Spleen (tissue), 11 donors: ENCODE data around the gene CIDEC. TPM values are rescaled to one million over a fixed set of nuclear protein-coding genes. Genes with fewer than 3 reads are reported as not detected.
"Not testable (repeated sequence)": the region's sequence is repeated elsewhere in the genome, so short reads cannot be mapped to it uniquely, and the experiment has no call there.

ENCODE experiments used
- DNase-seq: peaks from one replicate; pipeline ENCODE4 v3.0.0-alpha.2; 2020
- H3K27ac ChIP-seq, 8 donors: fragments of 200-600 bp; sonication (generic) in 7 of 8; 1 replicate in 4 of 8; 2 replicates in 4 of 8; pipeline versions ENCODE4 v1.5.0 to v1.8.0; 2016 to 2021; ENCODE audit warnings: inconsistent platforms in 4 of 8, mild to moderate bottlenecking in 4 of 8, moderate library complexity in 1 of 8
- H3K27me3 ChIP-seq, 7 donors: fragments of 200-600 bp; sonication (generic) in 6 of 7; replicated peaks in 1 of 7; 1 replicate in 4 of 7; 2 replicates in 3 of 7; pipeline versions ENCODE4 v1.5.0 to v1.8.0; 2016 to 2021; ENCODE audit warnings: inconsistent platforms in 3 of 7, mild to moderate bottlenecking in 1 of 7
- H3K36me3 ChIP-seq, 6 donors: fragments of 200-600 bp; sonication (generic) in 5 of 6; 1 replicate in 4 of 6; 2 replicates in 2 of 6; pipeline versions ENCODE4 v1.5.0 to v1.8.0; 2016 to 2021; ENCODE audit warnings: inconsistent platforms in 2 of 6
- H3K4me1 ChIP-seq, 6 donors: fragments of 200-600 bp; sonication (generic) in 5 of 6; 1 replicate in 3 of 6; 2 replicates in 3 of 6; pipeline versions ENCODE4 v1.5.0 to v1.8.0; 2016 to 2021; ENCODE audit warnings: inconsistent platforms in 3 of 6
- H3K4me3 ChIP-seq, 8 donors: fragments of 200-600 bp; sonication (generic) in 7 of 8; 1 replicate in 4 of 8; 2 replicates in 4 of 8; pipeline versions ENCODE4 v1.5.0 to v1.8.0; 2016 to 2021; ENCODE audit warnings: inconsistent platforms in 4 of 8, mild to moderate bottlenecking in 4 of 8, moderate library complexity in 2 of 8
- H3K9me3 ChIP-seq, 8 donors: fragments of 200-600 bp; sonication (generic) in 7 of 8; 1 replicate in 4 of 8; 2 replicates in 4 of 8; pipeline versions ENCODE4 v1.5.0 to v1.8.0; 2016 to 2021; ENCODE audit warnings: inconsistent platforms in 4 of 8
- CTCF ChIP-seq, 11 experiments: fragments of 200-600 bp in 7 of 11; fragments of 450-650 bp in 4 of 11; sonication (generic) in 4 of 11; IDR thresholded peaks in 8 of 11; conservative IDR thresholded peaks in 3 of 11; 1 replicate in 7 of 11; 2 replicates in 4 of 11; pipeline versions ENCODE4 v1.4.0 to v1.8.0; 2016 to 2021; ENCODE audit warnings: antibody characterized with exemption in 11 of 11, inconsistent platforms in 4 of 11, mild to moderate bottlenecking in 1 of 11
- POLR2A ChIP-seq, 3 donors: fragments of 450-650 bp; IDR thresholded peaks; one replicate each; pipeline ENCODE4 v1.5.1; 2017; ENCODE audit warnings: antibody characterized with exemption in 3 of 3, mild to moderate bottlenecking in 1 of 3
- POLR2AphosphoS5 ChIP-seq, 3 donors: sonication (generic); formaldehyde crosslinking; IDR thresholded peaks; one replicate each; pipeline ENCODE4 v1.5.1; 2017; ENCODE audit warnings: antibody characterized with exemption in 3 of 3
- WGBS, 5 donors: extraction: QIAGEN DNeasy Blood & Tissue Kit in 3 of 5; methylation state at CpG; one replicate each; pipeline versions ENCODE4 v1.1.5 to v1.1.7; 2013 to 2018; 5-methylcytosine and 5-hydroxymethylcytosine counted together
- intact Hi-C: fragments of 100-400 bp; cut with DNase I; formaldehyde crosslinking; loops from one replicate; pipeline ENCODE4 v1.15.0; 2023; ENCODE audit warnings: low total_unique reads
- polyA plus RNA-seq, 3 donors: library from polyadenylated mRNA; stranded (reverse); fragments of 200-250 nt; gene quantifications; one replicate each; pipeline ENCODE4 v1.2.1, GENCODE V29; 2013
- total RNA-seq, 7 donors: library from RNA; depleted of rRNA in 3 of 7; stranded (reverse); fragments of >200 nt in 3 of 7; fragmentation: NEBNext Ultra II Directional in 4 of 7; extraction: Animal tissue kit (Norgen Biotek cat#: 25700) in 4 of 7; gene quantifications; one replicate each; pipeline versions ENCODE4 v1.1.0 to v1.2.1, GENCODE V29; 2016 to 2021
- donor health status: healthy with polysubstance abuse.
- donor health status: DM: no; HTN: no; CAD: no; lungs with moderate emphysema.
- donor health status: DM: no; HTN: no; CAD: no.
- donor health status: Bipolar disorder and iron deficiency.
- donor health status: healthy.
- donor health status: DM: no; HTN: no; CAD: no.
- donor health status: DM: yes; HTN: yes; CAD: no.

Gene CIDEC
- total and polyA plus RNA-seq, 10 donors = 0.13 to 0.24 TPM; not detected in 8

- DNase-seq = peak; percentile 64
- H3K4me3 ChIP-seq = no peak overlapping the region
Measured at GRCh38 chr3:9901967-9902366, 21.9 kb upstream of the CIDEC start.

DNA sequence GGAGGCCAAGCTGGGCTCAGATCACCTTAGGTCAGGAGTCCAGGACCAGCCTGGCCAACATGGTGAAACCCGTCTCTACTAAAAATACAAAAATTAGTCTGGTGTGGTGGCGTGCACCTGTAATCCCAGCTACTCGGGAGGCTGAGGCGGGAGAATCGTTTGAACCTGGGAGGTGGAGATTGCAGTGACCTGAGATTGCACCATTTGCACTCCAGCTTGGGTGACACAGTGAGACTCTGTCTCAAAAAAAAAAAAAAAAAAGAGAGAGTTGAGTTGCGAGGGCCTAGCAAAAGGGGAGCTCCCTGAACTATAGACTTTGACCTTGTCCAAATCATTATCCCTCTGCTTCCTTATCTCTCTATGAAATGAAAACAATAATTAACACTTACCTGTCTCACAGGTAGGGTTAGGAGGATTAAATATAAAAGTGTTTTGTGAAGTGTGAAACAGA is 20.9 kb upstream of the CIDEC start:
- intact Hi-C loops, H3K36me3 ChIP-seq, H3K4me3 ChIP-seq, H3K27me3 ChIP-seq, DNase-seq, H3K9me3 ChIP-seq, H3K27ac ChIP-seq: not testable (repeated sequence)
- peaks cover 0 to 30% (median 17%) of the 10 kb centered on the region in 6 donors for H3K4me1 ChIP-seq
- WGBS, 5 donors = 90 to 96% (median 93%) methylated on average over 6 of the region's 6 CpGs

More at GRCh38 chr3:9901967-9902366, 21.9 kb upstream of the CIDEC start:
- no peaks in the 10 kb centered on the region for H3K27me3 ChIP-seq
- TF ChIP-seq POLR2A (IDR thresholded peaks at IDR 0.05) (no peak), POLR2AphosphoS5 (IDR thresholded peaks at IDR 0.05) (no peak), CTCF (IDR thresholded peaks at IDR 0.05 in 8 of 11, conservative IDR thresholded peaks at IDR 0.05 in 3 of 11) (no peak)
- WGBS, 5 donors = 12 to 23% (median 20%) methylated on average over 5 of the region's 5 CpGs
- H3K27ac ChIP-seq = peak overlapping the region in 4 of 8 donors; percentile 36 to 61 (median 39)
- H3K9me3 ChIP-seq = no peaks in the 10 kb centered on the region
- intact Hi-C loops = no loop called here
- no peaks in the 10 kb centered on the region for H3K36me3 ChIP-seq
- H3K4me1 ChIP-seq = peaks cover 0 to 28% (median 17%) of the 10 kb centered on the region in 6 donors

DNA sequence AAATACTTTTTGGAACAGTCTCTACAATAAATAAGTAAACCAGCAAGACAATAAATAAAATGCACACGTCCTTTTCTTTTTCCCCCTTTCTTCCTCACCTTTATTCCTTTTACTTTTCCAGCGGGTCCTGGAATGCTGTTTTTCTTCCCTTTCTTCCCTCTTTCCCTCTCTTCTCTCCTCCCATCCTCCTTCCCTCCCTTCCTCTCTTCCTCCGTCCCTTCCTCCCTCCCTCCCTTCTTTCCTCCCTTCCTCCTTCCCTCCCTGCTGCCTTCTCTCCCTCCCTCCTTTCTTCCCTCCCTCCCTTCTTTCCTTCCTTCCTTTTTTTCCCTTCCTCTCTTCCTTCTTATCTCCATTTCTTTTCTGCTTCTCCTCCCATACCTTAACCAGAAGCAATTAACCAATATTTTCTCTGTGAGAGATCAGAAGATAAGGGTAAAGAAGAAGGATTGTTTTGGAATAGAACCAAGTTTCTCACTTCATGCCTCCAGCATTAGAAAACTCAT is 19.3 kb upstream of the CIDEC start:
- Histone ChIP-seq H3K4me3 (no peak overlapping the region), H3K27ac (no peak overlapping the region), H3K27me3 (no peaks in the 10 kb centered on the region), H3K36me3 (peaks cover 0 to 7% (median 2%) of the 10 kb centered on the region in 6 donors), H3K4me1 (peaks cover 0 to 42% (median 20%) of the 10 kb centered on the region in 6 donors), H3K9me3 (no peaks in the 10 kb centered on the region)
- no peak for DNase-seq
- no peak for TF ChIP-seq POLR2A (IDR thresholded peaks at IDR 0.05)
- TF ChIP-seq POLR2AphosphoS5 (IDR thresholded peaks at IDR 0.05) = no peak
- no peak for TF ChIP-seq CTCF (IDR thresholded peaks at IDR 0.05 in 8 of 11, conservative IDR thresholded peaks at IDR 0.05 in 3 of 11)
- intact Hi-C loops = no loop called here
- 60 to 75% (median 70%) methylated on average over 3 of the region's 3 CpGs for WGBS, 5 donors

DNA sequence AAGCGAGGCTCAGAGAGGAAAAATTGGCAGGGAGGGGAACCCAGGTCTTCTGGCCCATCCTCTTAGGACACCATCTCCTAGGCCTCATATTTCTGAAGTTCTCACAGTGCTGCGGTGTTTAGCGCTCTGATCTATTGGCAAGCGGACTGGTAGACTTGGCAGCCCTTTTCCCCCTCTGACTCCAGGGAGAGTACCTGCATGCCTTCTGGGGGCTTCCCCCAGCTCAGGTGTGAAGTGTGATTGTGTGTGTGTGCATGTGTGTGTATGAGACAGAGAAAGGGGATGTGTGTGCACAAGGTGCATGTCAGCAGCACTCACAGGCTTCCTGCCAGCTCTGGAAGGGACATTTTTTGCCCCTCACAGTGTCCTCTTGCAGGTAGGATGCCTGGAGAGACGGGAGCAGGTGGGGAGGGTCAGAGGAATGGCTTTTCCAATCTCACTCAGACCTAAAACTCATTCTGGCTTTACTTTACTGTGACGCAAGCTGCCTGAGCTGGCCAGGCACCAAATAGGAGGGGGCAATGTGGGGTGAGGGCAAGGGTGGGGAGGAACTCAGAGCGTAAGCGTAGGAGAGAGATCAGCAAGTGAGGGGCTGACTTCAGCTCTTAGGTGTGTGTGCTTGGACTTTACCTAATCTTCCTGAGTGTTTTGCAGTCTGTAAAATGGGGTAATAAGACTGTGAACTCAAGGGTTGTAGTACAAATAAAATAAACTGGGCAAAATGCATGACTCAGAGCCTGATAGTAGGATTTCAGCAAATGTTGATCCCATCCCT is 18.6 kb upstream of the CIDEC start:
- no peaks in the 10 kb centered on the region for H3K27me3 ChIP-seq
- peak; percentile 16 for DNase-seq
- no peaks in the 10 kb centered on the region for H3K9me3 ChIP-seq
- intact Hi-C loops = no loop called here
- TF ChIP-seq CTCF (IDR thresholded peaks at IDR 0.05 in 8 of 11, conservative IDR thresholded peaks at IDR 0.05 in 3 of 11) = no peak
- no peak for TF ChIP-seq POLR2AphosphoS5 (IDR thresholded peaks at IDR 0.05)
- H3K4me3 ChIP-seq = no peak overlapping the region
- H3K36me3 ChIP-seq = peaks cover 0 to 11% (median 7%) of the 10 kb centered on the region in 6 donors
- 73 to 89% (median 78%) methylated on average over 8 of the region's 8 CpGs for WGBS, 5 donors
- H3K4me1 ChIP-seq = peaks cover 0 to 48% (median 23%) of the 10 kb centered on the region in 6 donors
- H3K27ac ChIP-seq = peak overlapping the region in 1 of 8 donors; percentile 38
